Mucosa of rectum (tissue), 2 donors: ENCODE measurements around the gene NUFIP1.
A peak's percentile ranks its signal among the peaks of the same experiment; 100 is the strongest.

ENCODE experiments used
- H3K27ac ChIP-seq, 2 donors: one replicate each; pipeline ENCODE4 v1.7.0; 2013; ENCODE audit warnings: inconsistent platforms in 2 of 2, low read depth in 2 of 2, low read length in 2 of 2
- H3K27me3 ChIP-seq, 2 donors: one replicate each; pipeline ENCODE4 v1.7.0; 2013; ENCODE audit warnings: low read length in 2 of 2; ENCODE audit not compliant: control insufficient read depth in 2 of 2, insufficient read depth in 2 of 2
- H3K36me3 ChIP-seq, 2 donors: one replicate each; pipeline ENCODE4 v1.7.0; 2013; ENCODE audit warnings: low read length in 2 of 2; ENCODE audit not compliant: control insufficient read depth in 2 of 2, insufficient read depth in 2 of 2
- H3K4me1 ChIP-seq, 2 donors: one replicate each; pipeline ENCODE4 v1.7.0; 2013; ENCODE audit warnings: low read length in 2 of 2, mild to moderate bottlenecking in 1 of 2; ENCODE audit not compliant: control insufficient read depth in 2 of 2, insufficient read depth in 2 of 2
- H3K4me3 ChIP-seq, 2 donors: one replicate each; pipeline ENCODE4 v1.7.0; 2013; ENCODE audit warnings: low read length in 2 of 2
- H3K9ac ChIP-seq, 2 donors: one replicate each; pipeline ENCODE4 v1.7.0; 2013; ENCODE audit warnings: low read length in 2 of 2, low read depth in 1 of 2, mild to moderate bottlenecking in 1 of 2
- H3K9me3 ChIP-seq, 2 donors: one replicate each; pipeline ENCODE4 v1.7.0; 2013; ENCODE audit warnings: low read length in 2 of 2; ENCODE audit not compliant: control insufficient read depth in 2 of 2
- donor health status: healthy.
- donor health status: Normal muscosa, but diverticular disease.

Gene NUFIP1

DNA sequence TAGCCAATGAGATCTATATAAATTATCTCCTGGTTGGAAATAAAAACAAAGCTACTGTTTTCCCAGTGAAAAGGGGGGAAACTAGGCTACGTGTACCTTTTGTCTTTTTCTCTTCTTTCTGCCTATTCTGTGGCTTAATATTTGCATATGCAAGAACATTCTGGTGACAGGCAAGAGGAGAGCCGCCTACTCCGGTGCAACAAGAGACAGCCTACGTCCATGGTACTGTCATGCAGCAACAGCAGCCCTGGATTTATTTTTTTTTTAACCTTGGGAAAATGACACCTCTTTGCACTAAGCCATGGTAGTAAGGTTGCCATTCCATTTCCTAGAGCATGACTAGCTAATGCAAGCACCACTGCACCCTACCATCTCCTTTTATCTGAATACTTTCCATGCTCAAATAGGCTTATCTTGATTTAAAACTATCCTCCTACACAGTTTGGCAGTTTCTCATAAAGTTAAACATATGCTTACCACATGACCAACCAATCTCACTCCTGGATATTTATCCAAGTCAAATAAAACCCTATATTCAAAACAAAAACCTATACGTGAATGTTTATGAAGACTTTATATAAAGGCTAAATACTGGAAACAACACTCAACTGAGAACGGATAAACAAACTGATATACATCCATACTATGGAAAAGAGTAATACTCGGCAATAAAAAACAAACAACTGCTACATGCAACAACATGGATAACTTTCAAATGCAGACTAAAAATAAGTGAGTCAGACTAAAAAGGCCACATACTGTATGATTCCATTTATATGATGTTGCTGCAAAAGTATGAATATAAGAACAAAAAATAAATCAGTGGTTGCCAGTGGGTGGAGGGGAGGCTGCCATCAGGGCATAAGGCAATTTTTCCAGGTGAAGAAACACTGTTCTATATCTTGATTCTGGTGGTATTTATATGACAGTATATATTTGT is 17.3 kb downstream of the NUFIP1 start:
- Histone ChIP-seq H3K9ac (no peak overlapping the region), H3K27me3 (no peaks in the 10 kb centered on the region), H3K36me3 (peaks cover 4 to 6% of the 10 kb centered on the region in 2 donors), H3K9me3 (no peaks in the 10 kb centered on the region), H3K4me3 (no peak overlapping the region), H3K27ac (no peak overlapping the region), H3K4me1 (peaks cover 0 to 5% of the 10 kb centered on the region in 2 donors)

- H3K27me3 ChIP-seq = no peaks in the 10 kb centered on the region
- no peaks in the 10 kb centered on the region for H3K9me3 ChIP-seq
- H3K36me3 ChIP-seq = peaks cover 4% of the 10 kb centered on the region in 2 donors
- H3K27ac ChIP-seq = no peak overlapping the region
- H3K4me1 ChIP-seq = peaks cover 0 to 5% of the 10 kb centered on the region in 2 donors
- H3K9ac ChIP-seq = peak overlapping the region in 1 of 2 donors; percentile 8
- no peak overlapping the region for H3K4me3 ChIP-seq
Measured at GRCh38 chr13:44969551-44970484, 19.5 kb downstream of the NUFIP1 start.

- H3K36me3 ChIP-seq = peaks cover 7 to 13% of the 10 kb centered on the region in 2 donors
- no peak overlapping the region for H3K4me3 ChIP-seq
- no peak overlapping the region for H3K27ac ChIP-seq
- no peak overlapping the region for H3K9ac ChIP-seq
- H3K27me3 ChIP-seq = no peaks in the 10 kb centered on the region
- H3K4me1 ChIP-seq = peaks cover 0 to 5% of the 10 kb centered on the region in 2 donors
- no peaks in the 10 kb centered on the region for H3K9me3 ChIP-seq
Measured at GRCh38 chr13:44968434-44968815, 20.8 kb downstream of the NUFIP1 start.

DNA sequence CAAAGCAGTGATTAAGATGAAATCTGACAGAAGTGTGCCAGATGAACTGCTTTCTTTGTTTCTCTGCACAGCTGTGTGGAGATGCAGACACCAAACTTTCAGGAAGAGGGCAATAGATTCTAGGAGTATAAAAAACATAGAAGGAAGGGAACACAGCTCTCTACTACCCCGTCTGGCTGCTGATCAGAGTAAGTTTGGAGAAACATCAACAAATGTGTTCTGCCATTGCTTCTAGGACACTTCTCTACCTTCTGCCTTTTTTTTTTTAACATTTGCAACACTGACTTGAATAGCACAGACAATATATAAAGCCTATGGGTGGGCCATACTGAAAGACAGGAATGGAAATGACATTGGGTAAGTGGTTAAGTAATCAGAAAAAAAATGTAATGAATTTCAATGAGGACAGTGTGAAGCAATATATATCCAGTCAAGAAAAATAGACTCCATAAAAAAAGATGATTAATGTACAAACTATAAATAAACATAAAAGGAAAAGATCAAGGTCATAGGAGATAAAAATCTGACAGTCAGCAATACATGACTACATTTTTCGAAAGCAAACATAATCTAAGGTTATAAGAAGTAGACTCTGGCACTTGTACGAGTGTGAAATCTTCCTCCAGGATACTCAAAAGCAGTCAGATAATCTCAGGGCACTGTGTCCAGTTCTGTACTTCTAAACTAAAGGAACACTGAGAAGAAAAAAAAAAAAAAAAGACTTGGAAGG is 21.4 kb downstream of the NUFIP1 start:
- no peak overlapping the region for H3K9ac ChIP-seq
- no peak overlapping the region for H3K27ac ChIP-seq
- H3K4me1 ChIP-seq = peaks cover 0 to 5% of the 10 kb centered on the region in 2 donors
- no peaks in the 10 kb centered on the region for H3K27me3 ChIP-seq
- H3K9me3 ChIP-seq = no peaks in the 10 kb centered on the region
- peaks cover 7 to 13% of the 10 kb centered on the region in 2 donors for H3K36me3 ChIP-seq
- H3K4me3 ChIP-seq = no peak overlapping the region

GRCh38 chr13:44961997-44962396 is 27.3 kb downstream of the NUFIP1 start:
- Histone ChIP-seq H3K4me1 (no peaks in the 10 kb centered on the region), H3K27ac (no peak overlapping the region), H3K9me3 (peaks cover 4 to 6% of the 10 kb centered on the region in 2 donors), H3K9ac (no peak overlapping the region), H3K27me3 (no peaks in the 10 kb centered on the region), H3K4me3 (no peak overlapping the region), H3K36me3 (peaks cover 23 to 26% of the 10 kb centered on the region in 2 donors)

GRCh38 chr13:44955406-44955805 is 33.9 kb downstream of the NUFIP1 start:
- Histone ChIP-seq H3K27ac (no peak overlapping the region), H3K9ac (no peak overlapping the region), H3K36me3 (peaks cover 5 to 7% of the 10 kb centered on the region in 2 donors)

GRCh38 chr13:44954224-44954623 is 35.0 kb downstream of the NUFIP1 start:
- no peak overlapping the region for H3K9ac ChIP-seq

More at GRCh38 chr13:44955406-44955805, 33.9 kb downstream of the NUFIP1 start:
- Histone ChIP-seq H3K4me1 (no peaks in the 10 kb centered on the region), H3K27me3 (no peaks in the 10 kb centered on the region), H3K9me3 (no peaks in the 10 kb centered on the region), H3K4me3 (no peak overlapping the region)

GRCh38 chr13:44952671-44953070 is 36.6 kb downstream of the NUFIP1 start:
- no peak overlapping the region for H3K9ac ChIP-seq
- no peaks in the 10 kb centered on the region for H3K4me1 ChIP-seq
- H3K27ac ChIP-seq = no peak overlapping the region
- H3K9me3 ChIP-seq = no peaks in the 10 kb centered on the region
- no peaks in the 10 kb centered on the region for H3K27me3 ChIP-seq
- H3K36me3 ChIP-seq = peaks cover 0 to 3% of the 10 kb centered on the region in 2 donors
- no peak overlapping the region for H3K4me3 ChIP-seq

More at GRCh38 chr13:44954224-44954623, 35.0 kb downstream of the NUFIP1 start:
- H3K36me3 ChIP-seq = peaks cover 4 to 7% of the 10 kb centered on the region in 2 donors
- no peaks in the 10 kb centered on the region for H3K27me3 ChIP-seq
- no peak overlapping the region for H3K4me3 ChIP-seq
- H3K27ac ChIP-seq = no peak overlapping the region
- no peaks in the 10 kb centered on the region for H3K9me3 ChIP-seq
- no peaks in the 10 kb centered on the region for H3K4me1 ChIP-seq

- Histone ChIP-seq H3K9me3 (no peaks in the 10 kb centered on the region), H3K27me3 (no peaks in the 10 kb centered on the region), H3K36me3 (peaks cover 0 to 3% of the 10 kb centered on the region in 2 donors), H3K9ac (no peak overlapping the region), H3K4me3 (no peak overlapping the region), H3K27ac (no peak overlapping the region), H3K4me1 (no peaks in the 10 kb centered on the region)
Measured at GRCh38 chr13:44951184-44951583, 38.1 kb downstream of the NUFIP1 start.
